Endothelial cell of umbilical vein (primary cell): ENCODE measurements around the gene LRIF1. TPM values are rescaled to one million over a fixed set of nuclear protein-coding genes. Genes with fewer than 3 reads are reported as not detected.
A peak's percentile ranks its signal among the peaks of the same experiment; 100 is the strongest.
"Not testable (repeated sequence)": the region's sequence is repeated elsewhere in the genome, so short reads cannot be mapped to it uniquely, and the experiment has no call there.

ENCODE experiments used
- BruUV-seq: library from RNA; stranded (reverse); fragments of 400-500 nt; replicated peaks from 2 replicates; lab custom pipeline; 2021; lab: Mats Ljungman, UMichigan
- CTCF ChIA-PET: fragments of 300-600, 350-600 bp; sonication (Branson Sonifier 250); formaldehyde crosslinking; loops from one replicate; lab custom pipeline; 2021; ENCODE audit warnings: antibody characterized with exemption, inconsistent platforms; lab: Charles Lee
- POLR2A ChIA-PET: fragments of 300-600, 350-600 bp; sonication (Branson Sonifier 250); formaldehyde crosslinking; loops from one replicate; lab custom pipeline; 2021; ENCODE audit warnings: antibody characterized with exemption, inconsistent platforms; lab: Charles Lee
- DNase-seq: peaks from one replicate; pipeline ENCODE4 v3.0.0-alpha.2; 2011; ENCODE audit warnings: low read depth, low spot score
- FAIRE-seq: peaks from 2 replicates; lab custom pipeline; 2011; peaks lifted over from hg19 to GRCh38; lab: Jason Lieb, UNC
- H2AFZ ChIP-seq: 2 replicates; pipeline ENCODE4 v1.6.0; 2012; ENCODE audit warnings: low read depth, low read length, control low read depth, inconsistent platforms
- H3K27ac ChIP-seq: 2 replicates; pipeline ENCODE4 v1.5.1; 2011; ENCODE audit warnings: low read depth, mild to moderate bottlenecking, control low read depth, low read length, moderate library complexity; ENCODE audit not compliant: insufficient read depth
- H3K27me3 ChIP-seq, 2 experiments: 2 replicates each; pipeline versions ENCODE4 v1.6.0 to v1.6.1; 2011; ENCODE audit warnings: low read length in 2 of 2, mixed read lengths in 1 of 2; ENCODE audit not compliant: control insufficient read depth in 2 of 2, insufficient read depth in 2 of 2
- H3K36me3 ChIP-seq, 2 experiments: 2 replicates in 1 of 2; 3 replicates in 1 of 2; pipeline ENCODE4 v1.5.1; 2011; ENCODE audit warnings: low read length in 2 of 2, mild to moderate bottlenecking in 1 of 2, moderate library complexity in 1 of 2; ENCODE audit not compliant: control insufficient read depth in 2 of 2, insufficient read depth in 2 of 2; ENCODE audit errors: extremely low read depth in 1 of 2
- H3K4me1 ChIP-seq: 3 replicates; pipeline ENCODE4 v1.5.1; 2011; ENCODE audit warnings: mild to moderate bottlenecking, low read length; ENCODE audit not compliant: control insufficient read depth, insufficient read depth; ENCODE audit errors: extremely low read depth
- H3K4me2 ChIP-seq: 2 replicates; pipeline ENCODE4 v1.6.1; 2011; ENCODE audit warnings: low read length, control low read depth, mixed read lengths; ENCODE audit not compliant: insufficient read depth
- H3K4me3 ChIP-seq, 3 experiments: fragments of 200-600 bp in 1 of 3; sonication (generic), shearing (Covaris generic) in 1 of 3; replicated peaks in 1 of 3; 2 replicates each; pipeline ENCODE4 v1.5.1; 2011 to 2016; ENCODE audit warnings: control low read depth in 3 of 3, low read length in 3 of 3, mild to moderate bottlenecking in 2 of 3, inconsistent platforms in 1 of 3, low read depth in 1 of 3, moderate library complexity in 1 of 3; ENCODE audit not compliant: insufficient read depth in 1 of 3
- H3K79me2 ChIP-seq: 2 replicates; pipeline ENCODE4 v1.6.0; 2012; ENCODE audit warnings: low read length, inconsistent platforms; ENCODE audit not compliant: control insufficient read depth, insufficient read depth
- H3K9ac ChIP-seq: replicated peaks from 2 replicates; pipeline ENCODE3; 2011; ENCODE audit warnings: low read length, control low read depth; ENCODE audit not compliant: insufficient read depth; ENCODE audit errors: extremely low read depth
- H3K9me1 ChIP-seq: replicated peaks from 3 replicates; pipeline ENCODE4 v1.6.0; 2011; ENCODE audit warnings: mild to moderate bottlenecking, low read length; ENCODE audit not compliant: control insufficient read depth, insufficient read depth; ENCODE audit errors: extremely low read depth
- H3K9me3 ChIP-seq: replicated peaks from 2 replicates; pipeline ENCODE4 v1.5.1; 2012; ENCODE audit warnings: low read length, inconsistent platforms; ENCODE audit not compliant: control insufficient read depth, insufficient read depth
- H4K20me1 ChIP-seq: replicated peaks from 2 replicates; pipeline ENCODE3; 2011; ENCODE audit warnings: mild to moderate bottlenecking, low read length; ENCODE audit not compliant: control insufficient read depth, insufficient read depth; ENCODE audit errors: extremely low read depth
- EZH2 ChIP-seq: IDR thresholded peaks from 2 replicates; pipeline ENCODE4 v1.6.1; 2012; ENCODE audit warnings: borderline replicate concordance, low read depth, mild to moderate bottlenecking, moderate library complexity, low read length, inconsistent platforms; ENCODE audit not compliant: severe bottlenecking
- FOS ChIP-seq: IDR thresholded peaks from 2 replicates; pipeline ENCODE4 v1.6.1; 2011; ENCODE audit warnings: mild to moderate bottlenecking, low read length, moderate library complexity, borderline replicate concordance; ENCODE audit not compliant: insufficient read depth
- GATA2 ChIP-seq: IDR thresholded peaks from 2 replicates; pipeline ENCODE4 v1.7.0; 2011; ENCODE audit warnings: low read depth, mild to moderate bottlenecking, moderate library complexity, mixed read lengths, low read length; ENCODE audit not compliant: insufficient read length, insufficient read depth
- JUN ChIP-seq: IDR thresholded peaks from 2 replicates; pipeline ENCODE4 v1.6.1; 2011; ENCODE audit warnings: borderline replicate concordance, low read depth; ENCODE audit not compliant: insufficient read length, insufficient read depth
- MAX ChIP-seq: IDR thresholded peaks from 2 replicates; pipeline ENCODE4 v1.6.1; 2011; ENCODE audit not compliant: insufficient read depth, insufficient read length
- MYC ChIP-seq: IDR thresholded peaks from one replicate; pipeline ENCODE4 v1.6.1; 2011; ENCODE audit warnings: mild to moderate bottlenecking, low read depth, low read length
- POLR2A ChIP-seq: IDR thresholded peaks from 2 replicates; pipeline ENCODE4 v1.6.1; 2012; ENCODE audit warnings: low read depth, mild to moderate bottlenecking, control low read depth, low read length
- POLR2AphosphoS5 ChIP-seq: IDR thresholded peaks from 2 replicates; pipeline ENCODE4 v1.6.1; 2012; ENCODE audit warnings: low read depth, mild to moderate bottlenecking, control low read depth, low read length, moderate library complexity; ENCODE audit not compliant: insufficient read depth
- dilution Hi-C: fragments of 300-500 bp; cut with MboI; formaldehyde crosslinking; loops from one replicate; pipeline ENCODE4 v1.15.0; 2019; ENCODE audit warnings: low sequenced_read_pairs; ENCODE audit not compliant: extremely low pct_ligation_motif_present
- intact Hi-C: fragments of 100-400 bp; cut with micrococcal nuclease; formaldehyde crosslinking; loops from one replicate; pipeline ENCODE4 v1.10.0; 2022
- polyA plus RNA-seq, 4 experiments: library from polyadenylated mRNA; depleted of rRNA in 3 of 4; stranded (reverse) in 3 of 4; unstranded in 1 of 4; fragments of >200 nt; gene quantifications; 2 replicates each; pipeline versions ENCODE4 v1.2.1 to v1.2.3, GENCODE V29; 2011 to 2012; ENCODE audit warnings: missing spikeins in 1 of 4
- total RNA-seq: library from RNA; stranded (reverse); gene quantifications from 2 replicates; pipeline ENCODE4 v1.2.3, GENCODE V29; 2021
- TF ChIP-seq, protein P1 (sequence below), 2 donors: IDR thresholded peaks; 1 replicate in 1 of 2; 2 replicates in 1 of 2; pipeline ENCODE4 v1.5.1; 2011; ENCODE audit warnings: low read length in 2 of 2, mild to moderate bottlenecking in 2 of 2, moderate library complexity in 2 of 2, control low read depth in 1 of 2, inconsistent platforms in 1 of 2, low read depth in 1 of 2; ENCODE audit not compliant: insufficient read depth in 1 of 2; ENCODE audit errors: extremely low read depth in 1 of 2

Gene LRIF1
- total and polyA plus RNA-seq, 2 donors (not counting 3 experiments of a cell fraction or from before 2014, with no cell fraction given): 3.5 to 13.0 TPM

DNA sequence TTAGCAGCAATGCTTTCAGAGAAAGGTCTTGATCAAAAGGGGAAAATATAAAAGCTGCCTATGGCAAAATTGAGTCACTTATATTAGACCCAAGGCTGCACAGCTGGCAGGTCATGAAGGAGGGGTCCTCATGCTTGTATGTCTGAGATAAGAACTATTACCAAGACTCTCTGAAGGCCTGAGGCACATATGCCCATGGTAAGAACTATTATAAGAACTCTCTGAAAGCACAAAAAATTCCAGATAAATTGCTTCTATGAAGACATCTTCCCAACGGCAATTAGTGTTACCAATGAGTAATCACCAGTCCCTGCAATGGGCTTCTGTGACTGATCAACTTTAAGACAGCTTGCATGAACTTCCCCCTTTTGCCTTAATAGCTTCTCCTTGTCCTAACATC, 42.8 kb upstream of the LRIF1 start:
- no peak overlapping the region for H3K27ac ChIP-seq
- no peaks in the 10 kb centered on the region for H3K9me1 ChIP-seq
- no peak overlapping the region for H3K4me3 ChIP-seq
- no peak overlapping the region for H2AFZ ChIP-seq
- no peaks in the 10 kb centered on the region for H3K36me3 ChIP-seq
- TF ChIP-seq MYC (no peak), POLR2AphosphoS5 (no peak), GATA2 (no peak), FOS (no peak), EZH2 (no peak), POLR2A (no peak), JUN (no peak), MAX (no peak)
- TF ChIP-seq, protein P1, sequence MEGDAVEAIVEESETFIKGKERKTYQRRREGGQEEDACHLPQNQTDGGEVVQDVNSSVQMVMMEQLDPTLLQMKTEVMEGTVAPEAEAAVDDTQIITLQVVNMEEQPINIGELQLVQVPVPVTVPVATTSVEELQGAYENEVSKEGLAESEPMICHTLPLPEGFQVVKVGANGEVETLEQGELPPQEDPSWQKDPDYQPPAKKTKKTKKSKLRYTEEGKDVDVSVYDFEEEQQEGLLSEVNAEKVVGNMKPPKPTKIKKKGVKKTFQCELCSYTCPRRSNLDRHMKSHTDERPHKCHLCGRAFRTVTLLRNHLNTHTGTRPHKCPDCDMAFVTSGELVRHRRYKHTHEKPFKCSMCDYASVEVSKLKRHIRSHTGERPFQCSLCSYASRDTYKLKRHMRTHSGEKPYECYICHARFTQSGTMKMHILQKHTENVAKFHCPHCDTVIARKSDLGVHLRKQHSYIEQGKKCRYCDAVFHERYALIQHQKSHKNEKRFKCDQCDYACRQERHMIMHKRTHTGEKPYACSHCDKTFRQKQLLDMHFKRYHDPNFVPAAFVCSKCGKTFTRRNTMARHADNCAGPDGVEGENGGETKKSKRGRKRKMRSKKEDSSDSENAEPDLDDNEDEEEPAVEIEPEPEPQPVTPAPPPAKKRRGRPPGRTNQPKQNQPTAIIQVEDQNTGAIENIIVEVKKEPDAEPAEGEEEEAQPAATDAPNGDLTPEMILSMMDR (IDR thresholded peaks at IDR 0.05; ENCODE audit: extremely low read depth in 1 of 2, insufficient read depth in 1 of 2, low read depth in 1 of 2, low read length in 2 of 2): no peak
- ChIA-PET POLR2A (no interaction called here), CTCF (no interaction called here)
- H3K4me1 ChIP-seq: no peaks in the 10 kb centered on the region
- no peak overlapping the region for H3K4me2 ChIP-seq
- no peaks in the 10 kb centered on the region for H3K9me3 ChIP-seq
- no peak overlapping the region for H3K9ac ChIP-seq
- H3K79me2 ChIP-seq: no peaks in the 10 kb centered on the region
- dilution Hi-C loops (no loop called here), intact Hi-C loops (no loop called here)
- FAIRE-seq (no peak), DNase-seq (no peak)
- no peaks in the 10 kb centered on the region for H3K27me3 ChIP-seq
- BruUV-seq: no TSS peak
- H4K20me1 ChIP-seq: no peaks in the 10 kb centered on the region

DNA sequence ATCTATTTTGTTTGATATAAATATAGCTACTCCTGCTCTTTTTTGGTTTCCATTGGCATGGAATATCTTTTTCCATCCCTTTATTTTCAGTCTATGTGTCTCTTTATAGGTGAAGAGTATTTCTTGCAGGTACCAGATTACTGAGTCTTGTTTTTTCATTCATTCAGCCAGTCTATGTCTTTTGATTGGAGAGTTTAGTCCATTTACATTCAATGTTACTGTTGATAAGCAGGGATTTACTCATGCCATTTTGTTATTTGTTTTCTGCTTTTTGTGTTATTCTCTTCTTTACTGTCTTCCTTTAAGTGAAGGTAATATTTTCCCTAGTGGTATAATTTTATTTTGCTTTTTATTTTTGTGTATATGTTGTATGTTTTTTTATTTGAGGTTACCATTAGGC, 35.9 kb upstream of the LRIF1 start:
- BruUV-seq, POLR2A ChIA-PET, H3K27me3 ChIP-seq, H3K36me3 ChIP-seq, dilution Hi-C loops, FAIRE-seq, H3K4me3 ChIP-seq, H3K79me2 ChIP-seq, H3K9me3 ChIP-seq, H3K9ac ChIP-seq, H3K27ac ChIP-seq, H3K9me1 ChIP-seq, H3K4me2 ChIP-seq, H4K20me1 ChIP-seq, H3K4me1 ChIP-seq, H2AFZ ChIP-seq, DNase-seq: not testable (repeated sequence)
- intact Hi-C loops: loop anchor here (10.0 kb wide), 2 partner anchors 155 to 375 kb away; no protein-coding TSS in a partner anchor
- CTCF ChIA-PET: interaction anchor here (1.3 kb wide), 1 partner anchor 31 kb away, joined by 3 read pairs; no protein-coding TSS in a partner anchor

- not testable (repeated sequence) for H3K9ac ChIP-seq
These were observed 28.6 kb upstream of the LRIF1 start for GRCh38 chr1:110992329-110992728.

More at GRCh38 chr1:110992329-110992728, 28.6 kb upstream of the LRIF1 start:
- POLR2A ChIA-PET, H3K79me2 ChIP-seq, dilution Hi-C loops, H3K4me1 ChIP-seq, H2AFZ ChIP-seq, H3K9me1 ChIP-seq, H3K4me3 ChIP-seq, H3K36me3 ChIP-seq, H4K20me1 ChIP-seq, FAIRE-seq, H3K27me3 ChIP-seq, H3K4me2 ChIP-seq, BruUV-seq, H3K9me3 ChIP-seq, H3K27ac ChIP-seq: not testable (repeated sequence)
- DNase-seq: peak; percentile 21
- intact Hi-C loops: loop anchor here (10.0 kb wide), 2 partner anchors 148 to 368 kb away; no protein-coding TSS in a partner anchor
- CTCF ChIA-PET: interaction anchor here (0.7 to 2.1 kb wide), 16 partner anchors 8 to 373 kb away, joined by 3 to 21 read pairs (median 5); partner anchors contain the start of gene LRIF1
